Measurements from ENCODE around the gene FADS2. TPM values are rescaled to one million over a fixed set of nuclear protein-coding genes. Genes with fewer than 3 reads are reported as not detected.

The FADS2 gene
- total and polyA plus RNA-seq, 9 of the 15 experiments (the other 6 are each of a cell fraction or from before 2014, with no cell fraction given) = 2.9 to 42.8 (median 16.2) TPM

GRCh38 chr11:61896665-61897386, 68.7 kb downstream of the FADS2 start (continued):
- TF ChIP-seq MTA1 (IDR thresholded peaks at IDR 0.05; ENCODE audit: borderline replicate concordance) (no peak), HNRNPH1 (optimal IDR thresholded peaks at IDR 0.05; ENCODE audit: low read depth, low read length) (no peak), GTF2A2 (tag; IDR thresholded peaks at IDR 0.05) (no peak), FOXA1 (IDR thresholded peaks at IDR 0.05; ENCODE audit: borderline replicate concordance) (no peak), SMAD1 (IDR thresholded peaks at IDR 0.05; ENCODE audit: low read depth, low read length, partially characterized antibody) (no peak), MECOM (CRISPR knock-in tag; IDR thresholded peaks at IDR 0.05) (no peak), CAMTA2 (CRISPR knock-in tag; conservative IDR thresholded peaks at IDR 0.05) (no peak), ZBTB17 (CRISPR knock-in tag; IDR thresholded peaks at IDR 0.05) (peak; percentile 94), JUN (IDR thresholded peaks at IDR 0.05; ENCODE audit: borderline replicate concordance, low read depth, low read length) (no peak), JUN (CRISPR knock-in tag; IDR thresholded peaks at IDR 0.05; ENCODE audit: borderline replicate concordance) (0 out of 2 replicates have a peak, but pooled peaks have one; percentile 54), SMAD2 (IDR thresholded peaks at IDR 0.05; ENCODE audit: low read depth, low read length) (no peak), MAX (CRISPR knock-in tag; IDR thresholded peaks at IDR 0.05) (no peak), POLR2AphosphoS2 (IDR thresholded peaks at IDR 0.05; ENCODE audit: low read length) (no peak), PCBP2 (IDR thresholded peaks at IDR 0.05; ENCODE audit: low read depth, low read length, poor library complexity, severe bottlenecking) (no peak), STAT5A (IDR thresholded peaks at IDR 0.05; ENCODE audit: borderline replicate concordance, low read length) (no peak), ZNF507 (tag; conservative IDR thresholded peaks at IDR 0.05) (no peak), ZNF23 (CRISPR knock-in tag; IDR thresholded peaks at IDR 0.05) (0 out of 2 replicates have a peak, but pooled peaks have one; percentile 61), POLR2AphosphoS5 (IDR thresholded peaks at IDR 0.05; ENCODE audit: control insufficient read depth, insufficient read depth, low read depth, low read length) (no peak)
